Mesothelial cell of epicardium (in vitro differentiated cells): ENCODE data around the gene TWF1. TPM values are rescaled to one million over a fixed set of nuclear protein-coding genes. Genes with fewer than 3 reads are reported as not detected.
A peak's percentile ranks its signal among the peaks of the same experiment; 100 is the strongest.

ENCODE experiments used
- DNase-seq, 2 experiments: peaks; one replicate each; pipeline ENCODE4 v3.0.0; 2021; ENCODE audit warnings: low spot score in 2 of 2; ENCODE audit not compliant: unreplicated experiment in 2 of 2
- H3K27ac Mint-ChIP-seq: 2 replicates; pipeline ENCODE4 v1.8.0; 2021; ENCODE audit warnings: mixed read lengths
- H3K27me3 Mint-ChIP-seq: 2 replicates; pipeline ENCODE4 v1.8.0; 2021; ENCODE audit warnings: low read depth, mixed read lengths
- H3K36me3 Mint-ChIP-seq: 2 replicates; pipeline ENCODE4 v1.8.0; 2021; ENCODE audit warnings: mixed read lengths
- H3K4me1 Mint-ChIP-seq: 2 replicates; pipeline ENCODE4 v1.8.0; 2021; ENCODE audit warnings: mixed read lengths
- H3K4me3 Mint-ChIP-seq: 2 replicates; pipeline ENCODE4 v1.8.0; 2021; ENCODE audit warnings: mild to moderate bottlenecking, moderate library complexity, mixed read lengths
- H3K9me3 Mint-ChIP-seq: 2 replicates; pipeline ENCODE4 v1.8.0; 2021; ENCODE audit warnings: mixed read lengths
- total RNA-seq: library from RNA; stranded (reverse); gene quantifications from 3 replicates; pipeline ENCODE4 v1.2.1, GENCODE V29; 2021
- TF ChIP-seq, protein P1 (sequence below): fragments of 200-600 bp; sonication (generic); IDR thresholded peaks from one replicate; pipeline ENCODE4 v1.5.0; 2021; ENCODE audit warnings: antibody characterized with exemption; ENCODE audit not compliant: unreplicated experiment

TWF1 gene
- total RNA-seq, 1 donor from 2014 or later: 61.2 TPM

DNA sequence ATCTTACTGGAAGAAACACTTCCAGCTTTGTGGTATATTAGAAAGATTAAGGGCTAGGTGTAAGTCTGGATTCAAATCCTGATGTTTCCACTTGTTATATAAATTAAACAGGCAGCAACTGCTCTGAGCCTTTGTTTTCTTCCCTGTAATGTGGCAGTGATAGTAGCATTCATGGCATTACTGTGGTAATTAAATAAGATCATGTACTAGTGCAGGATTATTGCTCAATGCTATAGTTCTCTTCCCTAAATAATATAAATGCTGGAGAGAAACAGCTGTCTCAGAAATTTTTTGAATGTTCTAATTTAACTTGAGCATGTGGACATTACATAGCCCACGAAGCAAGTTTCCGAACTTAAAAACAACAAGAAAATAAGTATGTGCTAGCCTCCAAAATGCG lies 35.1 kb upstream of the TWF1 start:
- TF ChIP-seq, protein P1, sequence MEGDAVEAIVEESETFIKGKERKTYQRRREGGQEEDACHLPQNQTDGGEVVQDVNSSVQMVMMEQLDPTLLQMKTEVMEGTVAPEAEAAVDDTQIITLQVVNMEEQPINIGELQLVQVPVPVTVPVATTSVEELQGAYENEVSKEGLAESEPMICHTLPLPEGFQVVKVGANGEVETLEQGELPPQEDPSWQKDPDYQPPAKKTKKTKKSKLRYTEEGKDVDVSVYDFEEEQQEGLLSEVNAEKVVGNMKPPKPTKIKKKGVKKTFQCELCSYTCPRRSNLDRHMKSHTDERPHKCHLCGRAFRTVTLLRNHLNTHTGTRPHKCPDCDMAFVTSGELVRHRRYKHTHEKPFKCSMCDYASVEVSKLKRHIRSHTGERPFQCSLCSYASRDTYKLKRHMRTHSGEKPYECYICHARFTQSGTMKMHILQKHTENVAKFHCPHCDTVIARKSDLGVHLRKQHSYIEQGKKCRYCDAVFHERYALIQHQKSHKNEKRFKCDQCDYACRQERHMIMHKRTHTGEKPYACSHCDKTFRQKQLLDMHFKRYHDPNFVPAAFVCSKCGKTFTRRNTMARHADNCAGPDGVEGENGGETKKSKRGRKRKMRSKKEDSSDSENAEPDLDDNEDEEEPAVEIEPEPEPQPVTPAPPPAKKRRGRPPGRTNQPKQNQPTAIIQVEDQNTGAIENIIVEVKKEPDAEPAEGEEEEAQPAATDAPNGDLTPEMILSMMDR: no peak
- H3K27me3 Mint-ChIP-seq: no peaks in the 10 kb centered on the region
- H3K36me3 Mint-ChIP-seq: peaks cover 15% of the 10 kb centered on the region

DNA sequence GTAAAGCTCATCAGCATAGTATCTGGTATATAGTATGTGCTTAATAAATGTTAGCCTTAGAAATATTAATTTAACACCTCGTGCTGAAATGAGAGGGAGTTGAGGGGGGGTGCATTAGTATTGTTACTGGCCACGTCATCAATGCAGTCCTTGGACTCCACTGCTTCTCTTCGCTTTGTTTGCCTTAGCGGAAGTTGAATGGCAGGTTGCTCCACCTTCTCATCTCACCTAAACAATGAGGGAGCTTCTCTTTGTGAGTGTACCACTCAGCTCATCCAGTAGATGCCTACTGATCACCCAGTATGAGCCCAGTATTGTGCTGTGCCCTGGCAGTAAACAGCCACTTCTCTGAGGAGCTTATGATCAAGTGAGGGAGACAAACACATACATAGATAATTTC lies 34.2 kb upstream of the TWF1 start:
- DNase-seq: no peak
- peaks cover 8% of the 10 kb centered on the region for H3K36me3 Mint-ChIP-seq
- no peak overlapping the region for H3K4me3 Mint-ChIP-seq
- TF ChIP-seq, protein P1: no peak
- no peaks in the 10 kb centered on the region for H3K27me3 Mint-ChIP-seq
- H3K27ac Mint-ChIP-seq: no peak overlapping the region
- H3K9me3 Mint-ChIP-seq: no peaks in the 10 kb centered on the region
- peaks cover 32% of the 10 kb centered on the region for H3K4me1 Mint-ChIP-seq

More for the DNA sequence above, 35.1 kb upstream of the TWF1 start:
- H3K27ac Mint-ChIP-seq: no peak overlapping the region
- H3K9me3 Mint-ChIP-seq: peaks cover under 1% of the 10 kb centered on the region
- peaks cover 31% of the 10 kb centered on the region for H3K4me1 Mint-ChIP-seq
- H3K4me3 Mint-ChIP-seq: no peak overlapping the region
- DNase-seq: no peak

DNA sequence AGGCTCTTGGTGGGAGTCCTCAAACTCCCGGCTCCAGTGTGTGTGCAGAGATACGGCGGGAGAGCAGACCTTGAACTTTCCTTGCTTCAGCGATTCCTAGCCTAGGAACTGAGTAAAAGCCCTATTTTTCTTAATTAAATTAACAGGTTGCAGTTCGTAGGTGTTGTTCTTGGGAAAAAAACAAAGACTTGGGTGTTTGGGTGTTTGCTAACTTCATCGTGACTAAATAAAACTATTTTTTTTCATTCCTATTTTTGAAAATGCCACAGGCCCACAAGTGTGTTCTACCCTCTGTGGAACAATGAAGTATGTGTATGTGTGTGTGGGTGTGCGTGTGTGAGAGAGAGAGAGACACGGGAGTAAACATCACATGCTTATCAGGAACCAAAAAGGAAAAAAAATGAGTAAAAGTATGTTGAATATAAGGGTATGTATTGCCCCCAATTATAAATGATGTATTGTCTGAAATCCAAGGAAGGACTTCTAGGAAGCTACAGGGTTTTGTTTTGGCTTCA lies 30.4 kb upstream of the TWF1 start:
- Mint-ChIP-seq H3K4me1 (peaks cover 35% of the 10 kb centered on the region), H3K9me3 (no peaks in the 10 kb centered on the region), H3K4me3 (peak overlapping the region; percentile 71), H3K27ac (peak overlapping the region; percentile 93), H3K36me3 (no peaks in the 10 kb centered on the region), H3K27me3 (no peaks in the 10 kb centered on the region)
- DNase-seq: no peak
- TF ChIP-seq, protein P1: no peak

DNA sequence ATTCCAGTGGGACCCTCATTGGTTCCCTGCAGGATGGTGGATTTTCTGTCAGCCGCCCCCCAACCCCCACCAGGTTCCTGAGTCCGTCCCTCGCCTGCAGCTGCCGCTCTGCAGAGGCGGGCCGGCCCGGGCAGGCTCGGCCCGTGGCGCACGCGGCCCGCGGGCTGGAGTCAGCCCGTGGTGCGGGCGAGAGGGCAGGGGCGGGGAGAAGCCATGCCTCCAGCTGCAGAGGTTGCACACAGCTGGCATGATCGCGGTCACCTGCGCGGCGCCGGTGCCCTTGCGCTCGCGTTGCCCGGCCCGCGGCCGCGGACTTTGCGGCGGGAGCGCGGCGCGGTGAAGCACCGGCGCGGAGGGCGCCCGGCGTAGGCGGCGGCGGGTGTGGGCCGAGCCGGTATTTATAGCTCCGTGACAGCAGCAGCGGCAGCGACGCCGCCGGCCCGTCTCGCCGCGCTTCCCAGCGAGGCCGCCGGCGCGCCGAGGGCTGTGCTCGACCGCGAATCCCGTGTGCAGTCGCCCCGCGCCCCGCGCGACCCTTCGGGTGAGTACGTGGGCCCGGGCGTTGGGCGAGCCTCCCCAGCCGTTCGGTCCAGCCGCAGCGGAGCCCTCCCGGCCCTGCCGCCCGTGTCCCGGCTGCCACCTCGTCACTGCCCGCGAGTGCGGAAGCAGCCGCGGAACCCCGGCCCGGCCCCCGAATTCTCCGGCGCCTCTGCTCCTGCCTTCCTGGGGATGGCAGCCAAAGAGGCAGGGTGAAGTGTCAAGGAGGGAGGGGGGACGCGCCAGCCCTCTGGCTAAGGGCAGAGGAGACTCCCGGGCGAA lies 29.7 kb upstream of the TWF1 start, which contains the start of gene TMEM117:
TSS of gene TMEM117 (plus strand) at position 426 of the 819 bp plus-strand sequence.
- peak; percentile 40 to 73 for DNase-seq
- Mint-ChIP-seq H3K36me3 (no peaks in the 10 kb centered on the region), H3K4me3 (peak within 1 kb of the TSS; percentile 71), H3K9me3 (no peaks in the 10 kb centered on the region), H3K4me1 (peaks cover 32% of the 10 kb centered on the region), H3K27ac (peak within 1 kb of the TSS; percentile 93), H3K27me3 (no peaks in the 10 kb centered on the region)
- TF ChIP-seq, protein P1: no peak

DNA sequence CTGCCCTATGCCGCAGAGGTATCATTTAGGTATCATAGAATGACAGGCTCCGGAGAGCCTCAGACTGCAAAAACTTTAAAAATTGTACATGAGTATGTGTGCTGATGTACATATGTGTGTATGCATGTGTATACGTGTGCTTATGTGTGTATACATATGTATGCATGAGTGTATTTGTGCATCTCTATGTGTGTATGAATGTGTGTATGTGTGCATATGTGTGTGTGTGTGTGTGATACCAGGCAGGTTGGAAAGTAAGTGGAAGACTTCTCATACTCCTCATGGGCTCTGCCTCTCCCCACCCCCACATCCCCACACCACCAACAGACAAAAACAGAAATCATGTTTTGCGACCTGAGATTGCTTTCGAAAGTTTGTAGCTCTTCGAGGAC lies 29.1 kb upstream of the TWF1 start:
- H3K4me3 Mint-ChIP-seq: peak overlapping the region; percentile 67
- no peaks in the 10 kb centered on the region for H3K36me3 Mint-ChIP-seq
- peak overlapping the region; percentile 82 for H3K27ac Mint-ChIP-seq
- H3K4me1 Mint-ChIP-seq: peaks cover 33% of the 10 kb centered on the region
- DNase-seq: no peak
- no peaks in the 10 kb centered on the region for H3K27me3 Mint-ChIP-seq
- TF ChIP-seq, protein P1: no peak
- H3K9me3 Mint-ChIP-seq: no peaks in the 10 kb centered on the region
